Measurements from ENCODE around the gene FBRS. TPM values are rescaled to one million over a fixed set of nuclear protein-coding genes. Genes with fewer than 3 reads are reported as not detected.

The FBRS gene
- total and polyA plus RNA-seq, 2 of the 8 experiments (the other 6 are each of a cell fraction or from before 2014, with no cell fraction given): 2.4 to 13.9 TPM

DNA sequence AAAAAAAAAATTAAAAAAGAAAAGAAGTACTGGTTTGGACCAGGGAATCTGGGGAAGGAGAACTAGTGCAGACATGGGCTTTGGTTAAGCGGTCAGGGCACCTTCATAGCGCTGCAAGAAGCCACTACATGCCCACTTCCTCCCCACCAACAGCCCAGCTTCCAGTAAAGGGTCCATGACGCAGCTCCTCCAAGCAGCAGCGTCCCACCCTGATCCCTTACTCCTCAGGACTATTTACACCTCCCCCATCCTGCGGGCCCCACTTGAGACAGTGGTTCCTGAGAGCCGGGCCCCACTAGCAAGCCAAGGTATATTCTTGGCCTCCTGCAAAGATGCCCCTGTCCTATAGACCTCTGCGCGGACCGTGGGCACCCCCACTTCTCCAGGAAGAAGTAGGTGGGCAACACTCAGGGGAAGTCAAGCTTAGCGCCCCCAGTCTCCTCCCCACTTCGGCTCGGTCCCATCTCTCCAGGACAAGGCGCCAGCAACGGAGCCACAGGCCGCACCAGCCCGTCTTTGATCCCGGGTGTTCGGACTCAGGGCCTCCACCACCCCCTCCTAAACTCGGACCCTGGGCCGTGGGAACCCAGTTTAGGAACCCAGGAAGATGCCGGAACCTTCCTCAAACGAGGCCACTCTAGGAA, 8.4 kb upstream of the FBRS start (continued):
- TF ChIP-seq, protein P1, sequence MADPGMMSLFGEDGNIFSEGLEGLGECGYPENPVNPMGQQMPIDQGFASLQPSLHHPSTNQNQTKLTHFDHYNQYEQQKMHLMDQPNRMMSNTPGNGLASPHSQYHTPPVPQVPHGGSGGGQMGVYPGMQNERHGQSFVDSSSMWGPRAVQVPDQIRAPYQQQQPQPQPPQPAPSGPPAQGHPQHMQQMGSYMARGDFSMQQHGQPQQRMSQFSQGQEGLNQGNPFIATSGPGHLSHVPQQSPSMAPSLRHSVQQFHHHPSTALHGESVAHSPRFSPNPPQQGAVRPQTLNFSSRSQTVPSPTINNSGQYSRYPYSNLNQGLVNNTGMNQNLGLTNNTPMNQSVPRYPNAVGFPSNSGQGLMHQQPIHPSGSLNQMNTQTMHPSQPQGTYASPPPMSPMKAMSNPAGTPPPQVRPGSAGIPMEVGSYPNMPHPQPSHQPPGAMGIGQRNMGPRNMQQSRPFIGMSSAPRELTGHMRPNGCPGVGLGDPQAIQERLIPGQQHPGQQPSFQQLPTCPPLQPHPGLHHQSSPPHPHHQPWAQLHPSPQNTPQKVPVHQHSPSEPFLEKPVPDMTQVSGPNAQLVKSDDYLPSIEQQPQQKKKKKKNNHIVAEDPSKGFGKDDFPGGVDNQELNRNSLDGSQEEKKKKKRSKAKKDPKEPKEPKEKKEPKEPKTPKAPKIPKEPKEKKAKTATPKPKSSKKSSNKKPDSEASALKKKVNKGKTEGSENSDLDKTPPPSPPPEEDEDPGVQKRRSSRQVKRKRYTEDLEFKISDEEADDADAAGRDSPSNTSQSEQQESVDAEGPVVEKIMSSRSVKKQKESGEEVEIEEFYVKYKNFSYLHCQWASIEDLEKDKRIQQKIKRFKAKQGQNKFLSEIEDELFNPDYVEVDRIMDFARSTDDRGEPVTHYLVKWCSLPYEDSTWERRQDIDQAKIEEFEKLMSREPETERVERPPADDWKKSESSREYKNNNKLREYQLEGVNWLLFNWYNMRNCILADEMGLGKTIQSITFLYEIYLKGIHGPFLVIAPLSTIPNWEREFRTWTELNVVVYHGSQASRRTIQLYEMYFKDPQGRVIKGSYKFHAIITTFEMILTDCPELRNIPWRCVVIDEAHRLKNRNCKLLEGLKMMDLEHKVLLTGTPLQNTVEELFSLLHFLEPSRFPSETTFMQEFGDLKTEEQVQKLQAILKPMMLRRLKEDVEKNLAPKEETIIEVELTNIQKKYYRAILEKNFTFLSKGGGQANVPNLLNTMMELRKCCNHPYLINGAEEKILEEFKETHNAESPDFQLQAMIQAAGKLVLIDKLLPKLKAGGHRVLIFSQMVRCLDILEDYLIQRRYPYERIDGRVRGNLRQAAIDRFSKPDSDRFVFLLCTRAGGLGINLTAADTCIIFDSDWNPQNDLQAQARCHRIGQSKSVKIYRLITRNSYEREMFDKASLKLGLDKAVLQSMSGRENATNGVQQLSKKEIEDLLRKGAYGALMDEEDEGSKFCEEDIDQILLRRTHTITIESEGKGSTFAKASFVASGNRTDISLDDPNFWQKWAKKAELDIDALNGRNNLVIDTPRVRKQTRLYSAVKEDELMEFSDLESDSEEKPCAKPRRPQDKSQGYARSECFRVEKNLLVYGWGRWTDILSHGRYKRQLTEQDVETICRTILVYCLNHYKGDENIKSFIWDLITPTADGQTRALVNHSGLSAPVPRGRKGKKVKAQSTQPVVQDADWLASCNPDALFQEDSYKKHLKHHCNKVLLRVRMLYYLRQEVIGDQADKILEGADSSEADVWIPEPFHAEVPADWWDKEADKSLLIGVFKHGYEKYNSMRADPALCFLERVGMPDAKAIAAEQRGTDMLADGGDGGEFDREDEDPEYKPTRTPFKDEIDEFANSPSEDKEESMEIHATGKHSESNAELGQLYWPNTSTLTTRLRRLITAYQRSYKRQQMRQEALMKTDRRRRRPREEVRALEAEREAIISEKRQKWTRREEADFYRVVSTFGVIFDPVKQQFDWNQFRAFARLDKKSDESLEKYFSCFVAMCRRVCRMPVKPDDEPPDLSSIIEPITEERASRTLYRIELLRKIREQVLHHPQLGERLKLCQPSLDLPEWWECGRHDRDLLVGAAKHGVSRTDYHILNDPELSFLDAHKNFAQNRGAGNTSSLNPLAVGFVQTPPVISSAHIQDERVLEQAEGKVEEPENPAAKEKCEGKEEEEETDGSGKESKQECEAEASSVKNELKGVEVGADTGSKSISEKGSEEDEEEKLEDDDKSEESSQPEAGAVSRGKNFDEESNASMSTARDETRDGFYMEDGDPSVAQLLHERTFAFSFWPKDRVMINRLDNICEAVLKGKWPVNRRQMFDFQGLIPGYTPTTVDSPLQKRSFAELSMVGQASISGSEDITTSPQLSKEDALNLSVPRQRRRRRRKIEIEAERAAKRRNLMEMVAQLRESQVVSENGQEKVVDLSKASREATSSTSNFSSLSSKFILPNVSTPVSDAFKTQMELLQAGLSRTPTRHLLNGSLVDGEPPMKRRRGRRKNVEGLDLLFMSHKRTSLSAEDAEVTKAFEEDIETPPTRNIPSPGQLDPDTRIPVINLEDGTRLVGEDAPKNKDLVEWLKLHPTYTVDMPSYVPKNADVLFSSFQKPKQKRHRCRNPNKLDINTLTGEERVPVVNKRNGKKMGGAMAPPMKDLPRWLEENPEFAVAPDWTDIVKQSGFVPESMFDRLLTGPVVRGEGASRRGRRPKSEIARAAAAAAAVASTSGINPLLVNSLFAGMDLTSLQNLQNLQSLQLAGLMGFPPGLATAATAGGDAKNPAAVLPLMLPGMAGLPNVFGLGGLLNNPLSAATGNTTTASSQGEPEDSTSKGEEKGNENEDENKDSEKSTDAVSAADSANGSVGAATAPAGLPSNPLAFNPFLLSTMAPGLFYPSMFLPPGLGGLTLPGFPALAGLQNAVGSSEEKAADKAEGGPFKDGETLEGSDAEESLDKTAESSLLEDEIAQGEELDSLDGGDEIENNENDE (IDR thresholded peaks at IDR 0.05; ENCODE audit: insufficient replicate concordance, low read length): no peak
- TF ChIP-seq GABPA (IDR thresholded peaks at IDR 0.05; ENCODE audit: borderline replicate concordance, insufficient read depth, low read length) (no peak), POU5F1 (IDR thresholded peaks at IDR 0.05; ENCODE audit: low read depth, low read length) (no peak), SIN3A (conservative IDR thresholded peaks at IDR 0.05 in 1 of 2, IDR thresholded peaks at IDR 0.05 in 1 of 2; ENCODE audit: low read depth in 1 of 2, low read length in 2 of 2) (no peak), KDM5A (IDR thresholded peaks at IDR 0.05; ENCODE audit: low read length) (no peak), KDM4A (IDR thresholded peaks at IDR 0.05; ENCODE audit: low read depth, low read length, severe bottlenecking) (peak; percentile 10), BACH1 (IDR thresholded peaks at IDR 0.05; ENCODE audit: low read length) (no peak)
- TF ChIP-seq, protein P2, sequence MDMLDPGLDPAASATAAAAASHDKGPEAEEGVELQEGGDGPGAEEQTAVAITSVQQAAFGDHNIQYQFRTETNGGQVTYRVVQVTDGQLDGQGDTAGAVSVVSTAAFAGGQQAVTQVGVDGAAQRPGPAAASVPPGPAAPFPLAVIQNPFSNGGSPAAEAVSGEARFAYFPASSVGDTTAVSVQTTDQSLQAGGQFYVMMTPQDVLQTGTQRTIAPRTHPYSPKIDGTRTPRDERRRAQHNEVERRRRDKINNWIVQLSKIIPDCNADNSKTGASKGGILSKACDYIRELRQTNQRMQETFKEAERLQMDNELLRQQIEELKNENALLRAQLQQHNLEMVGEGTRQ (IDR thresholded peaks at IDR 0.05; ENCODE audit: low read length): no peak
